ENCODE measurements around the gene SPAG4.

- TF ChIP-seq SUZ12 (IDR thresholded peaks at IDR 0.05; ENCODE audit: extremely low read depth, insufficient read depth, insufficient read length) (no peak), ZNF274 (IDR thresholded peaks at IDR 0.05; ENCODE audit: low read depth, low read length) (no peak)
These were observed 37.8 kb downstream of the SPAG4 start for GRCh38 chr20:35653430-35653734.

Measured in NT2/D1 (cell line).